Calu3 (cell line): ENCODE data around the gene MATN1. TPM values are rescaled to one million over a fixed set of nuclear protein-coding genes. Genes with fewer than 3 reads are reported as not detected.

ENCODE experiments used
- BruUV-seq: library from RNA; stranded (reverse); fragments of 400-500 nt; replicated peaks from 2 replicates; lab custom pipeline; 2021; lab: Mats Ljungman, UMichigan
- CTCF ChIA-PET: fragments of 300-600 bp; sonication (Branson Sonifier 250); formaldehyde crosslinking; loops from one replicate; lab custom pipeline; 2022; ENCODE audit warnings: antibody characterized with exemption; lab: Charles Lee
- DNase-seq: peaks from one replicate; pipeline ENCODE4 v3.0.0; 2022
- H3K27ac Mint-ChIP-seq: one replicate; pipeline ENCODE4 v1.8.0; 2022; ENCODE audit warnings: mixed read lengths; ENCODE audit not compliant: unreplicated experiment
- H3K27me3 Mint-ChIP-seq: one replicate; pipeline ENCODE4 v1.8.0; 2022; ENCODE audit warnings: mixed read lengths; ENCODE audit not compliant: unreplicated experiment
- H3K36me3 Mint-ChIP-seq: one replicate; pipeline ENCODE4 v1.8.0; 2022; ENCODE audit warnings: mild to moderate bottlenecking, moderate library complexity, mixed read lengths; ENCODE audit not compliant: insufficient read depth, unreplicated experiment
- H3K4me1 Mint-ChIP-seq: one replicate; pipeline ENCODE4 v1.8.0; 2022; ENCODE audit warnings: mild to moderate bottlenecking, low read depth, mixed read lengths; ENCODE audit not compliant: unreplicated experiment
- H3K4me3 Mint-ChIP-seq: one replicate; pipeline ENCODE4 v1.8.0; 2022; ENCODE audit warnings: mild to moderate bottlenecking, low read depth, moderate library complexity, mixed read lengths; ENCODE audit not compliant: unreplicated experiment
- H3K9me3 Mint-ChIP-seq: one replicate; pipeline ENCODE4 v1.8.0; 2022; ENCODE audit warnings: low read depth, mixed read lengths; ENCODE audit not compliant: unreplicated experiment
- intact Hi-C: fragments of 100-400 bp; cut with micrococcal nuclease; formaldehyde crosslinking; loops from one replicate; pipeline ENCODE4 v1.10.0; 2022; ENCODE audit not compliant: unreplicated experiment
- total RNA-seq: library from RNA; stranded (reverse); gene quantifications from 2 replicates; pipeline ENCODE4 v1.2.3, GENCODE V29; 2022
- TF ChIP-seq, protein P1 (sequence below): fragments of 200-600 bp; IDR thresholded peaks from one replicate; pipeline ENCODE4 v1.8.0; 2022; ENCODE audit warnings: antibody characterized with exemption; ENCODE audit not compliant: unreplicated experiment

MATN1 gene
- total RNA-seq, 1 experiment from 2014 or later = not detected

DNA sequence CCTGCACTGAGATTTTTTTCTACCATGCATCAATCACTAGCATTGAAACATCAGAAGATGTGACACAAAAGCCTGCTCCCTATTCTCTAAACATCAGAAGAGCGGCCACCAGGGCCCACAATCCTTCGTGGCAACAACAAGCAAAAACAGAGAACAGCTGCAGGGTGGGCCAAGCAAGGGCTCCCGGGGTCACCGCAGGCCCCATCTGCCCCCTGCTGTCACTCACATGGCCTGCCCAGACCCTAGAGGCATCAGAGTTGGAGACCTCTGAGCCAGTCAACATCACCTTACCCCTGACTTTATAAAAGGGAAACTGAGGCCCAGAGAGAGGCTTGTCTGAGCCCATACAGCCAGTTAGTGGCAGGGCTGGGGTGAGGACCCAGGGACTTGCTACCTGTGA is 32.4 kb upstream of the MATN1 start:
- intact Hi-C loops = no loop called here
- Mint-ChIP-seq H3K9me3 (no peaks in the 10 kb centered on the region), H3K27ac (no peak overlapping the region), H3K36me3 (no peaks in the 10 kb centered on the region), H3K4me3 (no peak overlapping the region), H3K4me1 (peaks cover 22% of the 10 kb centered on the region), H3K27me3 (no peaks in the 10 kb centered on the region)
- TF ChIP-seq, protein P1, sequence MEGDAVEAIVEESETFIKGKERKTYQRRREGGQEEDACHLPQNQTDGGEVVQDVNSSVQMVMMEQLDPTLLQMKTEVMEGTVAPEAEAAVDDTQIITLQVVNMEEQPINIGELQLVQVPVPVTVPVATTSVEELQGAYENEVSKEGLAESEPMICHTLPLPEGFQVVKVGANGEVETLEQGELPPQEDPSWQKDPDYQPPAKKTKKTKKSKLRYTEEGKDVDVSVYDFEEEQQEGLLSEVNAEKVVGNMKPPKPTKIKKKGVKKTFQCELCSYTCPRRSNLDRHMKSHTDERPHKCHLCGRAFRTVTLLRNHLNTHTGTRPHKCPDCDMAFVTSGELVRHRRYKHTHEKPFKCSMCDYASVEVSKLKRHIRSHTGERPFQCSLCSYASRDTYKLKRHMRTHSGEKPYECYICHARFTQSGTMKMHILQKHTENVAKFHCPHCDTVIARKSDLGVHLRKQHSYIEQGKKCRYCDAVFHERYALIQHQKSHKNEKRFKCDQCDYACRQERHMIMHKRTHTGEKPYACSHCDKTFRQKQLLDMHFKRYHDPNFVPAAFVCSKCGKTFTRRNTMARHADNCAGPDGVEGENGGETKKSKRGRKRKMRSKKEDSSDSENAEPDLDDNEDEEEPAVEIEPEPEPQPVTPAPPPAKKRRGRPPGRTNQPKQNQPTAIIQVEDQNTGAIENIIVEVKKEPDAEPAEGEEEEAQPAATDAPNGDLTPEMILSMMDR = no peak
- no peak for DNase-seq
- CTCF ChIA-PET = no interaction called here
- BruUV-seq = no TSS peak

DNA sequence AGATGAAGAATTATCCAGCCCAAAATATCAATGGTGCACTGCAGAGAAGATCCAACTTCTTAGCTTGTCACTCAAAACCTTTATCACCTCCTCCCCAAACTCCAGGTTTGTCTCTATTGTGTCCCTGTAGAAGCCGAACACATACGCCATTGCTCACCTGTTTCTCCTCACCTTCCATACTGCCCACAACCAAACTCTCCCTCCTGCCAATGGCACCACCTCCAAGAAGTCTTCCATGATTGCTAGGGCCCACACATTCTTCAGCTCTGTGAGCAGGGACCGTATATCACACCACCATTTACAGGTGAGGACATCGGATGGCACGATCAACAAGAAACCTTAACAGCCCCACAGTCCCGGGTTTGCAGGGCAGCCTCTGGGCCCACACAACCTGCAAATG is 31.9 kb upstream of the MATN1 start:
- no peaks in the 10 kb centered on the region for H3K36me3 Mint-ChIP-seq
- no peak overlapping the region for H3K4me3 Mint-ChIP-seq
- TF ChIP-seq, protein P1 = no peak
- H3K9me3 Mint-ChIP-seq = no peaks in the 10 kb centered on the region
- no peaks in the 10 kb centered on the region for H3K27me3 Mint-ChIP-seq
- peaks cover 22% of the 10 kb centered on the region for H3K4me1 Mint-ChIP-seq
- no TSS peak for BruUV-seq
- H3K27ac Mint-ChIP-seq = no peak overlapping the region
- intact Hi-C loops = no loop called here
- no peak for DNase-seq
- CTCF ChIA-PET = no interaction called here

DNA sequence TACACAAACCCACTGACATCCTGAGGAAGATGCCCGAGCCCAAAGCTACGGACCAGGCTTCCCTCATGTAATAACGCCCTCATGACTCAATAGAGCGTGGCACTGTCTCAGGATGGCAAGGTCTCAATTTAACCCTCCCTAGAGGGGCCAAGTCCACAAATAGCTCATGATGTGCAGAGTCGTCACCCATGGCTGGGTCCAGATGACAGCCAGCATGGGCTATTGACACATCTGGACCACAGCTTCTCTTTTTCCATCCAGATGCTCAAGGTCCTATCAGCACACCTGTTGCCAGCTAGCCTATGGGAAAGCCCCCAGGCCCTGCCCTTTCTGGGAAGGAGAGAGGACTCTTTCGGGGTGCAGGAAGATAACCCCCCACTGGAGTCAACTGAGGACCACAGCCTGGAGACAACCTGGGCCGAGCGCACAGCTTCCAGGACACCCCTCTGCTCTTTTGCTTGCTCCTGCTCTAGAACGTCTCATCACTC is 31.3 kb upstream of the MATN1 start:
- Mint-ChIP-seq H3K36me3 (no peaks in the 10 kb centered on the region), H3K27me3 (no peaks in the 10 kb centered on the region), H3K4me3 (no peak overlapping the region), H3K4me1 (peaks cover 22% of the 10 kb centered on the region), H3K27ac (no peak overlapping the region), H3K9me3 (no peaks in the 10 kb centered on the region)
- intact Hi-C loops = no loop called here
- TF ChIP-seq, protein P1 = no peak
- DNase-seq = no peak
- BruUV-seq = no TSS peak
- CTCF ChIA-PET = no interaction called here

DNA sequence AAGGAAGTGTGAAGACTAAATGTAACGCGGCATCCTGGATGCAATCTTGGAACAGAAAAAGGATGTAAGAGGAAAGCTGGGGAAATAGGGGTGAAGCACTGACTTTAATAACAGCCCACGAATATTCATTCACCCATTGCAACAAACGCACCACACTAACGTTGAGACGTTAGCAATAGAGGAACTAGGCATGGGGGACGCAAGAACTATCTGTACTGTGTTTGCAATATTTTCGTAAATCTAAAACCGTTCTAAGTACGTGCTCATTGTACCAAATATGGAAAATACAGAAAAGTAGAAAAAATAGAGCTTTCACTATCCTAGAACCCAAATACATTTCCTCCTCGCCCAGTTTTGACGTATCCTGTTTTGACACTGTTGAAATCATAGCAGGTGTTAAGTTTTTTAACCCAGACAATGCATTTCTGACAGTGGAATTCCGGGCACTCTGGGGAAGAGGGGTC is 30.3 kb upstream of the MATN1 start:
- Mint-ChIP-seq H3K27ac (no peak overlapping the region), H3K36me3 (no peaks in the 10 kb centered on the region), H3K4me1 (peaks cover 22% of the 10 kb centered on the region), H3K4me3 (no peak overlapping the region), H3K9me3 (no peaks in the 10 kb centered on the region), H3K27me3 (no peaks in the 10 kb centered on the region)
- no TSS peak for BruUV-seq
- DNase-seq = no peak
- TF ChIP-seq, protein P1 = no peak
- CTCF ChIA-PET = no interaction called here
- intact Hi-C loops = no loop called here
